Activated T-cell treated with anti-CD3 and anti-CD28 coated beads for 48 hours (primary cell): ENCODE measurements around the gene UQCRH.
A peak's percentile ranks its signal among the peaks of the same experiment; 100 is the strongest.

ENCODE experiments used
- DNase-seq: peaks from one replicate; pipeline ENCODE4 v3.0.0-alpha.2; 2020; ENCODE audit warnings: low read depth

UQCRH gene

DNA sequence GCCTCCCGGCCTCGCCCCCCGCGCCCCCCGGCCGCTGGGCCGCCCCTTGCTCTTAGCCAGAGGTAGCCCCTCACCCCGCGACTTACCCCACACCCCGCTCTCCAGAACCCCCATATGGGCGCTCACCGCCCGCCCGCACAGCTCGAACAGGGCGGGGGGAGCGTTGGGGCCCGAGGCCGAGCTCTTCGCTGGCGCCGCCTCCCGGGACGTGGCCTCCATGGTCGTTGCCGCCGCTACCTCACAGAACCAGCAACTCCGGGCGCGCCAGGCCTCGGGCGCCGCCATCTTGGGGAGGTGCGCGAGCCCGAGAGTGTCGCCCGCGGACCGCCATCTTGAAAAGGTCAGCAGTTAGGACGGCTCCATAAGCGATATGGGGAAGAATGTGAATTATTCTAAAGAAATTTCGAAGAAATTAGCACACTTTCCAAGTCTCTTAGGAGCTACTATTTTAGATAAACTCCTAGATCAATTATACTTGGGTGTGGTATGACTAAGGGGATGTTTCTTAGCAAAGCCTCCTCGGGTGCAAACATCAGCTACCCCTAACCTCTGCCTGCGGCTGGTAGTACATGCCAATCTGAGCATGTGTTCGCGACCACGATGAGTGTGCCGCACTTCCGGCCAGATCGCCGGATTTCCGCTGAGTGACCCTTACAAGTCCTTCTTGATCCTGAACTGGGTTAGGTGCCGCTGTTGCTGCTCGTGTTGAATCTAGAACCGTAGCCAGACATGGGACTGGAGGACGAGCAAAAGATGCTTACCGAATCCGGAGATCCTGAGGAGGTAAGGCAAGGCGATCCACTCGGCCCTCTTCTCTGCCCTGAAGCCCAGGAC is at the start of gene UQCRH, which contains the start of gene LRRC41:
Gene UQCRH, plus strand, starts transcription at position 661 of the 834 bp plus-strand sequence. Its CDS starts 69 bp downstream, at position 730.
Gene LRRC41, minus strand, starts transcription at position 579 of the 834 bp plus-strand sequence. Its CDS starts 294 bp downstream, at position 285.
- peak; percentile 91 for DNase-seq

DNA sequence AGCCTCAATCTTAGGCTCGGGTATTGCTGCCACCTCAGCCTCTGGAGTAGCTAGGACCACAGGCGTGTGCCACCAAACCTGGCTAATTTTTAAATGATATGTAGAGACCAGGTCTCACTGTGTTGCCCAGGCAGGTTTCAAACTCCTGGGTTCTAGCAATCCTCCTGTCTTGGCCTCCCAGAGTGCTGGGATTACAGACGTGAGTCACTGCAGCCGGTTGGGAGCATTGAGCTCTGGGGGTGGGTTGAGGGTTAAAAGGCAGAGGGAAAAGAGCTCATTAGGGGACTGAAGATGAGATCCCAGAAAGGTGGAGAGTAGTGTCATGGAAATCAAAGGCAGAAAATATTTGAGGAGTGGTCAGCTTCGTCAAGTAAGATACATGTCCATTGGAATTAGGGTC is 48.8 kb upstream of the UQCRH start:
- no peak for DNase-seq

GRCh38 chr1:46256523-46256922 is 47.0 kb upstream of the UQCRH start:
- DNase-seq = no peak

DNA sequence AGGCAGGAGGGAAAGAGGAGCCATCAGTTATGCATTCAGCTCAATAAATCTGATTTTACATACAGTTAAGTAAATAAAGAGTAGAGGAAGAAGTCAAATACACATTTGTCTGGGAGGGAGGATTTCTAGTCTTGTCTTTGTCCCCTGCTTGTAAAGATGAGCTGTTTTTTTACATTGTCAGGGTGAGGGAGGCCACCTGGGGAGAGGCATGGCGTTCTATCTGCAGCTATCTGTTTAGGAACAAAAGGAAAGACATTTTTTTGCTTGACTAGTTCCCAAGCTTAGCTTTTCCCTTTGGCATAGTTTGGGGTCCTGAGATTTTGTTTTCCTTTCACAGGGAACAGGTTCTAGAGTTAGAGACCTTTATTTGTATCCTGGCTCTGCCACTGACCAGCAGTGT is 41.0 kb upstream of the UQCRH start:
- no peak for DNase-seq

- no peak for DNase-seq
Measured at GRCh38 chr1:46263146-46263545, 40.4 kb upstream of the UQCRH start.

DNA sequence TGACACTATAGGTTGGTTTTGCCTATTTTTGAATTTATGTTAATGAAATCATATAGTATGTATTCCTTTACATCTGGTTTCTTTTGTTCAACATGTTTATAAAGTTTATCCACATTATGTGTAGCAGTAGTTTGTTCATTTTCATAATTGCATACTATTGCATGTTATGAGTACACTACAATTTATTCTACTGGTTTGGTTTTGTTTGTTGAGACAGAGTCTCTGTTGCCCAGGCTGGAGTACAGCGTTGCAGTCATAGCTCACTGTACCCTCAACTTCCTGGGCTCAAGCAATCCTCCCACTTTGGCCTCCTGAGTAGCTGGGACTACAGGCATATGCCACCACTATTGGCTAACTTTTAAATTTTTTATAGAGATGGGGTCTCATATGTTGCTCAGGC is 34.9 kb upstream of the UQCRH start:
- DNase-seq = no peak

GRCh38 chr1:46274225-46275029 is 29.1 kb upstream of the UQCRH start:
- no peak for DNase-seq

GRCh38 chr1:46275030-46275337 is 28.5 kb upstream of the UQCRH start:
- DNase-seq = no peak

DNA sequence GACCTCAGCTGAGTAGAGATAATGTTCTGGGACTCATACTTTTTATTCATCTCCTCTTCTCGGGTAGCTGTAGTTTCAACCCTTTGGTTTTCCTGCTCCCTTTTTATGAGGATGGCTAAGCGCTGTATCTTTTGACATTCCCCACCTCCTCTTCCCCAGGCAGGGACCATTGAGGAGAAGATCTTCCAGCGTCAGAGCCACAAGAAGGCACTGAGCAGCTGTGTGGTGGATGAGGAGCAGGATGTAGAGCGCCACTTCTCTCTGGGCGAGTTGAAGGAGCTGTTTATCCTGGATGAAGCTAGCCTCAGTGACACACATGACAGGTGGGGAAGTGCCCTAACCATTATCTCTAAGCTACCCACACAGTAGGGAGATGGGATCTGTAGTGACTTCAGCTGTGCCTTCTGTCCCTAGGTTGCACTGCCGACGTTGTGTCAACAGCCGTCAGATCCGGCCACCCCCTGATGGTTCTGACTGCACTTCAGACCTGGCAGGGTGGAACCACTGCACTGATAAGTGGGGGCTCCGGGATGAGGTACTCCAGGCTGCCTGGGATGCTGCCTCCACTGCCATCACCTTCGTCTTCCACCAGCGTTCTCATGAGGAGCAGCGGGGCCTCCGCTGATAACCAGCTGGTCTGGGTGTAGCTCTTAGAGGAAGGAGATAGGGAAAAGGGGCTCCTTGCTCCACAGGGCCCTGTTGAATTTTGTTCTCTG is 25.7 kb upstream of the UQCRH start:
- no peak for DNase-seq

DNA sequence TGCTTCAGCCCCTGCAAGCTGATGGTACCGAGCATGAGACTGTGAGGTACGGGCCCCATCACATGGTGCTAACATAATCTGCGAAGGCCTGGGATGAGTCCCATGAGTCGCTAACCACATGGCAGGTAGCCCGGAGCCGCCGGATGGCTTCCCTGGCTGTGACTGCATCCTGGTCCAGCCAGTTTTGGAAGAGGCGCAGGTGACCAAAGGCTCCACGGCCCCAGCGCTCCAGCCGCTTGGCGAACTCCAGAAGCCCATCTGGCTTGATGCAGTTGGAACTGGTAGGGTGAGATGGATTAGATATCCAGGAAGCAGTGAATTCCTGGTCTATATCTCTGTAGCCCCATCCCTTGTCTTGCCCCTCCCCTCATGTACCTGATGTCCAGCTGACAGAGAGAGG is 24.7 kb upstream of the UQCRH start:
- DNase-seq = no peak

- DNase-seq = no peak
Measured at GRCh38 chr1:46280092-46280491, 23.4 kb upstream of the UQCRH start.

DNA sequence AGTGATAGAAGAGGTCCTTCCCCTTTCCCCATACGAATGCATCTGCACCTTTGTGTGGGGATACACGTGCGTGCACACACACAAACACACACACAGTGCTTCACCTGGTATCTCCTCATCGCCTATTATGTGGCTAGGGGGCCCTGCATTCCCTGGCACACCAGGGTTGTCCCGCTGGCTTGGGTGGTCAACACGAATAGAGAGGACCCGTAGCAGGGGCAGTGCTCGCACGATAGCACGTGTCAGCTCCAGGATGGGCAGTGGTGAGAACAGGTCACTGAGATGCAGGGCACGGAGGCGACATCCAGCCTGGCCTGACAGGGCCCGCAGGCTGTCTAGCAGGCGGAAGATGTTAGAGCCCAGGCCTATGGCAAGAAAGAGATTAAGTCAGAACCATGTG is 22.5 kb upstream of the UQCRH start:
- DNase-seq = no peak

- DNase-seq = no peak
Measured at GRCh38 chr1:46284058-46284457, 19.4 kb upstream of the UQCRH start.

DNA sequence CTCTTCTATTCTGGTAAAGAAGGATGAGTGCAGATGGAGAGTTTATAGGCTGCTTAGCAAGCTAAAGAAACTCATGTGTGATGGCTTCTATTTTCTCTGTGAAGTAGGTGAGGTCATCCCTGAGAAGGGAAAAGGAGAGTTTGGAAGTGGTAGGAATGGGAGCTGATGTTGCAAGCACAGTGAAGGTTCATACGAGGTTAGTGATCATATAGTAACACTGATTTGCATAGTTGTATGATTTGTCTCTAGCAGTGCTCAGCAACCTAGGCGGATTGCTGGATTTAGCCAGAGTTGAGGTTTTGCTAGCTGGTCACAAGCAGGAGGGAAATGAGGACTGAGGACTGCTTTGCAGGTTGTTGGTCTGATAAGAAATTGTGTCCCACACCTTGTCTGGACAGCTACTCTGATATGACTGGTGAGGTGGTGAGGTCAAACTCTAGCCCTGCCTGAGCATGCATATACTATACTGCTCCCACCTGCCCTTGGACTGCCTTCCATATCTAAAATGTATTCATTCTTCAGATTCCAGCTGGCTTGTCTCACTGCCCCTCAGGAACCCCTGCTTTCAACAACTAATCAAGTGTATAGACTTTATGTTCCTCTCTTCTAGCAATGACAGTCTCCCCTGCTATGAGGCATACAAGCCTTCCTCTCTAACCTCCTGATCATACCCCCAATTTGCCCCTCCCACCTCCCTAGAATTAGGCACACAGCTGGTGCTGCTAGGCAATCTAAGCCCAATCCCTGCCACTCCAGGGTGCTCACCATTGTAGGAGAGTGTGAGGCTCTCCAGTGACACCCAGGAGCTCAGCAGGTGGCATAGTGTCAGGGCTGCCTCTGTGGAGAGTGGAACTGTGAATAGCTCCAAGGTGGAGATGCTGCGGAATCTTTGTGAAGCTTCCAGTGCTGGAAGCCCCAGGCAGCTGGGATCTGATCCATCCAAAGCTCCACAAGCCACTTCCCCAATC is 18.6 kb upstream of the UQCRH start:
- DNase-seq = no peak

DNA sequence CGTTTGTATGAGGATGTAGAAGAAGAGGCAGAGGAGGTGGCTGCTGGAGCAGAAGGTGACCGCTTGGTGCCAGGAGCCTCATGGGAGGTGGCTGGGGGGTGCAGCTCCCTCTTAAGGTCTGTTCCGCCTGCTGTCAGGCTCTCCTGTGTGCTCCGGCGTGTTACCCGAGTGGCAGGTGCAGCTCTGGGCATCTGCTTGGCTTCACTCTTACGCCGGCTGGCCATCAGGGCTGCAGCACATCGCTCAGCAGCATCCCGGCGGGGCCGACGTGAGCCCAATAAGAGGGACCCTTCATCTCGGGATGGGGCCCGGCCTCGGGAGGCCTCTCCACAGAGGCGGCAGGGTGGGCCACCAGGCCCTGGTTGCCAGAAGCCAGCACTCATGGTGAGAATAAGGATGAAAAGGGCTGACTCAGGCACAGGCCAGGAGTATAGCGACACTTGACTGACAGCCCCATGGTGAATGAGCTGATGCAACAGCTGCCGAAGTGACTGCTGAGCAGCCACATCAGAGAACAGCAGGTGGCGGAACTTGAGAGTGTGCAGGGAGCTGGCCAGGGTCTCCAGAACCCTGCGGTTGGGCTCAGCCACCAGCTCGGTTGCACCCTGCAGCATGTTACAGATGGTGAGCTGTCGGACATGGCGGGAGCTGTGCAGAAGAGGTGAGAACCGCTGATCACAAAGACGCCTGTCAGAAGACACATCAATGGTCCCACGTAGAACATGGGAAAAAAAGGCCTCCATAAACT is 17.6 kb upstream of the UQCRH start:
- DNase-seq = peak; percentile 27

DNA sequence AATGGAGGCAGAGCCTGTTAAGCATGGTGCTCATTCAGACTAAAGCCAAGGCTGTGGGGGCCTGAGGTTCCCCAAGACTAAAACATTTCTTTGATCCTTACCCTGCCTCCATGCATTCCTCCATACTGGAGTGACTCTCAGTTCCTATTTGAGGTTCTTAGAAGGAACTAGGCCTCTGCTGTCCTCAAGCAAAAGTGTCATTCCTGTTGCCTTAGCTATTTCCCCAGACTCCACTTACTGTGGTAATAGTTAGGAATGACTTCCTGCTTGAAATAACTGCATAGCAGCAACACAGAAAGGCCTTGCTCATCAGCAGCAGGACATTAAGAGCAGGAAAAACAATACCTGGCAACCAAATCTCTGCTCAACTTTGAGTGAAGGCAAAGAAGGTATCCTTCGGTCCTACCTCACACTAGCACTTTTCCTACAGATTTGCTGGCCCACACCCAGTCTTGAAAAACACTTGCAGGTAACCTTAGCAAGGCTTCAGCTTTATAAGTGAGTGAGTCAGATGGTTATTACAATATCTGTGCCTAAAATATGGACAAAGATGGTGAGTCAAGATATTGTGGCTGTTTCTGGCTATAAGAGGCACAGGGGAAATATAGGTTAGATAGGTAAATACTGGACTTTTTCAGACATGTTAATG is 14.9 kb upstream of the UQCRH start:
- DNase-seq = no peak

- DNase-seq = no peak
Measured at GRCh38 chr1:46289134-46289494, 14.4 kb upstream of the UQCRH start.

GRCh38 chr1:46289976-46290375 is 13.5 kb upstream of the UQCRH start:
- no peak for DNase-seq

GRCh38 chr1:46295306-46295705 is 8.2 kb upstream of the UQCRH start:
- DNase-seq = no peak

DNA sequence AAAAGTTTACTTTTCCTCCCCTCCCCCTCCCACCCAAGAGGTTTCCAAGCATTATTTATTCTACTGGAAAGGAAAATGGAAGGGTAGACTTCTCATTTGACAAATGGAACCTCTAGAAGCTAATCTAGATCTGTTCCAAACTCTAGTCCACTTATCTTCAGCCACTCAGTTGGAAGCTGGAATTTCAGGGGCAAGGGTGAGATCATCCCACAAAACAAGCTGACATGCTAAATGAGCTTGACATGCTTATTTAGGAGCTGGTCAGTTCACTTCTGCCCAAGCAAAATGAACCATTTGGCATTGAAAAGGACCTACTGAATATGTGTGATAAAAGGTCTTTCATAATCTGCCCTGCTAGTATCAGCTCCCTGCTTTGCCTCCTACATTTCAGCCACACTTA is 5.1 kb upstream of the UQCRH start:
- DNase-seq = no peak
